Stimulated activated CD4-positive, alpha-beta T cell treated with anti-CD3 and anti-CD28 coated beads, Interleukin-2, amount 100 ng/mL, for 4 hours (primary cell): ENCODE data around the gene MIF4GD.
"Not testable (repeated sequence)": the region's sequence is repeated elsewhere in the genome, so short reads cannot be mapped to it uniquely, and the experiment has no call there.

ENCODE experiments used
- DNase-seq: peaks from one replicate; pipeline ENCODE4 v3.0.0-alpha.2; 2020; ENCODE audit warnings: low read depth

Gene MIF4GD

GRCh38 chr17:75260641-75261335, 10.2 kb downstream of the MIF4GD start:
- DNase-seq, result peak; percentile 60

DNA sequence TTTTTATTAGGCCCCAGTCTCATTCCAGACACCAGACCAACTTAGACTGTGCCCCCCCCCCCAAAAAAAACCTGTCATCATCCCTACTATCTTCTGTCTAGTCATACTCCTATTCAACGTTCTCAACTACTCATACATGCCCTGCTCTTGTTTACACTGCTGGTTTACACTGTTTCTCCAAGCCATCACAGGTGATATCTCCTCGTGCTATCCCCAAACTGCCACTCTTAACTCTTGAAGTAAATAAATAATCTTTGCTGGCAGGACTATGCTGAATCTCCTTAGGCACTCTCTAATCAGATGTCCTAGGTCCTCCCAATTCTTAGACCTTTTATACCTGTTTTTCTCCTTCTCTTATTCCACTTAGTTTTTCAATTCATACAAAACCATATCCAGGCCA, 13.8 kb downstream of the MIF4GD start:
- not testable (repeated sequence) for DNase-seq

DNA sequence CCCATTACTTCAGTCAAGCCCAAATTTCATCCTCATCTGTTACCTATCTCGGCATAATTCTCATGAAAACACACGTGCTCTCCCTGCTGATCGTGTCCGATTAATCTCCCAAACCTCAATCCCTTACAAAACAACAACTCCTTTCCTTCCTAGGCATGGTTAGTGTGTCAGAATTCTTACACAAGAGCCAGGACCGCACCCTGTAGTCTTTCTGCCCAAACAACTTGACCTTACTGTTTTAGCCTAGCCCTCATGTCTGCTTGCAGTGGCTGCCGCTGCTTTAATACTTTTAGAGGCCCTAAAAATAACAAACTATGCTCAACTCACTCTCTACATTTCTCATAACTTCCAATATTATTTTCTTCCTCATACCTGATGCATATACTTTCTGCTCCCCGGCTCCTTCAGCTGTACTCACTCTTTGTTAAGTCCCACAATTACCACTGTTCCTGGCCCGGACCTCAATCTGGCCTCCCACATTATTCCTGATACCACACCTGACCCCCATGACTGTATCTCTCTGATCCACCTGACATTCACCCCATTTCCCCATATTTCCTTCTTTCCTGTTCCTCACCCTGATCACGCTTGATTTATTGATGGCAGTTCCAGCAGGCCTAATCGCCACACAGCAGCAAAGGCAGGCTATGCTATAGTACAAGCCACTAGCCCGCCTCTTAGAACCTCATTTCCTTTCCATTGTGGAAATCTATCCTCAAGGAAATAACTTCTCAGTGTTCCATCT, 14.9 kb downstream of the MIF4GD start:
- not testable (repeated sequence) for DNase-seq

DNA sequence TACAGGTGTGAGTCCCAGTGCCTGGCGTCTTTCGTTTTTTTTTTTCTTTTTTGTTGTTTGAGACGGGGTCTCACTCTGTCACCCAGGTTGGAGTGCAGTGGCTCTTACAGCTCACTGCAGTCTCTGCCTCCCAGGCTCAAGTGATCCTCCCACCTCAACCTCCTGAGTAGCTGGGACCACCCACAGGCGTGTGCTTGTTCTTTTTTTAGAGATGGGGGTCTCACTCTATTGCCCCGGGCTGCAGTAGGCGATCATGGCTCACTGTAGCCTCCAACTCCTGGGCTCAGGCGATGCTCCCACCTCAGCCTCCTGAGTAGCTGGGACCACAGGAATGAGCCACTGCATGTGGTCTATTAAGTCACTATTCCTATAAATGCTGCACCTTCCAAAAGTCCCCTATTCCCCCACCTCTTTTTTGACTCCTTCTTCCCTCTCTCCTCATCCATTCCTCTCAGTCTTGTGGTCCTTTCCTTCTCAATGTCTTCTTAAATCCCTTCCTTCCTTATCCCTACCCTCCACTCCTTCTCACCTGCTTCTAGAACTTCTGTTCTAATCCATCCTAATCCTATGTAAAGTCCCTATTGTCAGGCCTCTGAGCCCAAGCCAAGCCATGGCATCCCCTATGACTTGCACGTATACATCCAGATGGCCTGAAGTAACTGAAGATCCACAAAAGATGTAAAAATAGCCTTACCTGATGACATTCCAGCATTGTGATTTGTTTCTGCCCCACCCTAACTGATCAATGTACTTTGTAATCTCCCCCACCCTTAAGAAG, 18.8 kb downstream of the MIF4GD start:
- no peak for DNase-seq

GRCh38 chr17:75250009-75250471, 21.0 kb downstream of the MIF4GD start:
- DNase-seq, result peak; percentile 88

- DNase-seq, result no peak
Observed at GRCh38 chr17:75249564-75249963, 21.5 kb downstream of the MIF4GD start.

DNA sequence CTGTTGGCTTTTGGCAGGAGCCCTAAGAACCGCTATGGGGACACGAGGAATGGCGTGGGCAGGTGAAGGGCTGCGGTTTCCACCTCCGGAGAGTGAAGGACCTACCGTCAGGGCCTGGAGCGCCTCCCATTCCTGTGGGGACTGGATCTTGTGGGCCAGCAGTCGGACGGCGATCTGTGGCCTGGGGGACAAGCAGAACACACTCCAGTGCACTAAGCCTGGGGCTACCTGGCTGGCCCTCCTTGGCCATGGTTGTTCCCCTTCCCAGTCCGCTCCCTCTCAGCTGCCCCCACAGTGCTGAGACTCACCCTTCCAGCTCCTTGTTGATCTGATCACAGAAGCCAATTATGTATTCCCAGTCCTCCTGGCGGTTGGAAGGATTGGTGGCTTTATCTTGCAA, 24.6 kb downstream of the MIF4GD start:
- DNase-seq, result no peak

- no peak for DNase-seq
Observed at GRCh38 chr17:75245011-75245410, 26.0 kb downstream of the MIF4GD start.

- no peak for DNase-seq
Observed at GRCh38 chr17:75244133-75244866, 26.7 kb downstream of the MIF4GD start.

- no peak for DNase-seq
Observed at GRCh38 chr17:75242461-75243042, 28.5 kb downstream of the MIF4GD start.

- no peak for DNase-seq
Observed at GRCh38 chr17:75241996-75242460, 29.0 kb downstream of the MIF4GD start.

DNA sequence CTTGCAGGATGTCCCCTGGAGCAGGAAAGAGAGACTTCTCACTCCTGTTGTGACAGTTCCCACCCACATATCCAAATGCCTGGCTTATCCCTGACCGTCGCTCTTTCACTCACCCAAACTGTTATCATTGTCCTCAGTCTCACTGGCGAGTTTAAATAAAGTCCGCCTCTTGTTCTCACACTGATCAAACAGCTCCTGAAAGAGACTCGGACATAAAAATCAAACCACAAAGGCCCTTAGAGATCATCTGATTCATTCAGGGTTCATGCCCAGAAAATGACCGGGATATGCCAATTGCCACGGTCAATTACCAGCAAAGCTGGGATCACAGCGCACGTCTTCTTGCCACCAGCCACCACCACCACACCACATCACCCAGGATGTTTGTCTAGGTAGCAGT, 29.5 kb downstream of the MIF4GD start:
- DNase-seq, result no peak

DNA sequence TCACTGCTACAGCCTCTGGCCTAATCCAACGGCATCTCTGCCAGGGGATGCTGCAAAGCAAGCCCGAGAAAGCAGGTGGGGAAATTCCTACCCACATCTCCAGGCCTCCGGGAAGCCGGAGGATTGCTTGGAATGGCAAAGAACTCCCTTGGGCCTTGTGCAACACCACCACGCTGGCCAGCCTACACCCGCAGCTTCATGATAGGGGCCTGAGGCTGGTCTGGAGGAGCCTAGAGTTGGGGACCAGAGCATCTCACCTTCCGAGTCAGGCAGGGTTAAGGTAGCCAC, 29.9 kb downstream of the MIF4GD start:
- no peak for DNase-seq

GRCh38 chr17:75240394-75241142, 30.5 kb downstream of the MIF4GD start:
- peak; percentile 41 for DNase-seq

- no peak for DNase-seq
Observed at GRCh38 chr17:75239778-75240393, 31.1 kb downstream of the MIF4GD start.

DNA sequence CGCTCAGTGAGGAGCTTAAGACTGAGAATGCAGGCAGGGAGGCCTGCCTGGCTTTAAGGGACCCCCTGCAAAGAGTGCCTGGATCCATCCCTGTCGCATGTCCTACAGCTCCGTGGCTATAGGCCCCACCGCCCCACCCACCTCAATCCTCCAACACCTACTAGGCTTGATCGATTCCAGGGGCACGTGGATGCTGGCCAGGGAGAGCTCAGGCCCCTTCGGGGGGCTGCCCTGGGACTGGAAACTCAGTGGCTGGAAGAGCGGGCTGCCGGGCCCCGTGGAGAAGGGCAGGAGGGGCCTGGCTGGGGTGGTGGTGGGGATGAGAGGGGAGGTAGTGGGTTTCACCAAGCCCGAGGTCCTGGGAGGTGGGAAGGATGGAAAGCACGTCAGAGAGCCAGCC, 31.8 kb downstream of the MIF4GD start:
- DNase-seq, result no peak

GRCh38 chr17:75238684-75239191, 32.3 kb downstream of the MIF4GD start:
- peak; percentile 56 for DNase-seq

DNA sequence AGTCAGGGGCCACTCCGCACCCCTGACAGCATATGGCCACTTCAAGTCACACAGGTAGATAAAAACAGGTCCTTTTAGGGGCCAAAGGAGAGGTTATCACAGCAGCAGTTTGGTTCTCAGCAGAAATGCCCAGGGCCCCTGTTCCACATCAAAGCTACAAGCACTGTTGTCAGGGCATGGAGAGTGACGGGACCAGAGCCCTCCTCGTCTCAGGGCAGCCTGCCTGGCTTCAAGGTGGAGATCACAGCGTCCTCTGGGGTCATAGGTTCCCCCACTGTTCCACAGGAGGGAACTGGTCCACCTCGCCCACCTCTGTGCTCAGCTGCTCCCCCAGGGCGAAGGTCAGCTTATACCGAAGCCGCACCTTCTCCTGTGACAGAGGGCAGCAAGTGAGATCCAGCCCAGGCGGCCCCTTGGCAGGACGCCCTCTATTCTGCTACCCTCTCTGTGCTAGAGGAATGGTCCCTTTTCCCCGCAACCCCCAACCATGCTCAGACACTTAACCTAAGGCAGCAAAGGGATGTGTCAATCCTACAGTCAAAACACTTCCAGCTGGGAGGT, 32.9 kb downstream of the MIF4GD start:
- DNase-seq, result no peak

- DNase-seq, result no peak
Observed at GRCh38 chr17:75237100-75238014, 33.7 kb downstream of the MIF4GD start.
